RWPE2 (cell line): ENCODE results near the gene TMCC1.

Experiments
- ATAC-seq: fragments of 200-7000 bp; cut with Tn5 transposase; 3 replicates; pipeline ENCODE4 v1.9.1; 2021; ENCODE audit warnings: low read depth
- DNase-seq: peaks from one replicate; pipeline ENCODE4 v3.0.0-alpha.2; 2020; ENCODE audit warnings: low spot score
- H3K27ac ChIP-seq: fragments of 450-650 bp; 2 replicates; pipeline ENCODE4 v1.5.1; 2017; ENCODE audit warnings: mild to moderate bottlenecking; ENCODE audit not compliant: poor library complexity, severe bottlenecking
- H3K27me3 ChIP-seq: fragments of 250-450 bp; sonication (Bioruptor Pico); 2 replicates; pipeline ENCODE4 v1.5.1; 2021; ENCODE audit warnings: mild to moderate bottlenecking, moderate library complexity; ENCODE audit not compliant: insufficient read depth, poor library complexity, severe bottlenecking
- H3K36me3 ChIP-seq: fragments of 250-450 bp; sonication (Bioruptor Pico); 2 replicates; pipeline ENCODE4 v1.5.1; 2020; ENCODE audit warnings: low read depth, mild to moderate bottlenecking, moderate library complexity
- H3K4me1 ChIP-seq: fragments of 250-450 bp; sonication (Bioruptor Pico); 2 replicates; pipeline ENCODE4 v1.5.1; 2021; ENCODE audit warnings: mild to moderate bottlenecking, moderate library complexity; ENCODE audit not compliant: insufficient read depth, poor library complexity, severe bottlenecking
- H3K4me3 ChIP-seq: fragments of 250-450 bp; sonication (Bioruptor Pico); 2 replicates; pipeline ENCODE4 v1.5.1; 2021; ENCODE audit warnings: mild to moderate bottlenecking, moderate library complexity; ENCODE audit not compliant: severe bottlenecking
- H3K9me3 ChIP-seq: fragments of 250-450 bp; sonication (Bioruptor Pico); 2 replicates; pipeline ENCODE4 v1.5.1; 2021; ENCODE audit warnings: mild to moderate bottlenecking, moderate library complexity; ENCODE audit not compliant: severe bottlenecking
- TF ChIP-seq, protein P1 (sequence below): fragments of 450-650 bp; IDR thresholded peaks from one replicate; pipeline ENCODE4 v1.5.1; 2017; ENCODE audit warnings: mild to moderate bottlenecking, moderate library complexity; ENCODE audit not compliant: poor library complexity, severe bottlenecking

The TMCC1 gene

DNA sequence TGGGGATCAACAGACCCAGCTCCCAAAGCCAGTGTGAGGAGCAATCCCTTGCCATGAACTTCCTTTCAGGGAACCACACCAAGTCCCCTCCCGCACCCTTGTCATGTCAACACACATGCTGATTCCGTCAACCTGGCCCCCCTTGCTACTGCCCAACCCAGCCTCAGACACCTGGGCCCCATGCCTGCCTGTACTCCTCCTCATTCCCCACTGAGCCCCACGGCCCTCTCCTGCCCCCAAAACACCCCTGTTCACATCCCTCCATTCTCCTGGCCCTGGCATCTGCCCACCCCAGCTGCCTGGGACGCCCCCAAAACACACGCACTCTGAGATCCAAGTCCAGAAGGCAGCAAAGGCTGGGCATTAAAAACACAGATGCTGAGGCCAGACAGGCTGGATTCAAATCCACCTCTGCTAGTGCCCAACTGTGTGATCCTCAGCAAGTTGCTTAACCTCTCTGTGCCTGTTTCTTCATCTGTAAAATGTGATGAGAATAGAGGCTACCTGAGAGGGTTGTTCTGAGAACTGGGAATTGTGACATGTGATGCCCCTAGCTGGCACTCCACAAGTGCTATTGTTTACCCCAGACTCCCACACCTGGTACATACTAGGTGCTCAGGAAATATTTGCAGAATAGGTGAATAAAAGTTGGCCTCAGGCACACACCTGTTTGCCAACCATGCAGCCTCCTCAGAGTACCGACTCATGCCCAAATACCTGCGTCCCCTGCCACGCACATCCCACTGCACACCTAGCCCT lies 289.3 kb downstream of the TMCC1 start:
- Histone ChIP-seq H3K9me3 (no peaks in the 10 kb centered on the region), H3K27ac (no peak overlapping the region), H3K4me1 (no peaks in the 10 kb centered on the region), H3K4me3 (no peak overlapping the region), H3K36me3 (no peaks in the 10 kb centered on the region), H3K27me3 (peaks cover 16% of the 10 kb centered on the region)
- TF ChIP-seq, protein P1, sequence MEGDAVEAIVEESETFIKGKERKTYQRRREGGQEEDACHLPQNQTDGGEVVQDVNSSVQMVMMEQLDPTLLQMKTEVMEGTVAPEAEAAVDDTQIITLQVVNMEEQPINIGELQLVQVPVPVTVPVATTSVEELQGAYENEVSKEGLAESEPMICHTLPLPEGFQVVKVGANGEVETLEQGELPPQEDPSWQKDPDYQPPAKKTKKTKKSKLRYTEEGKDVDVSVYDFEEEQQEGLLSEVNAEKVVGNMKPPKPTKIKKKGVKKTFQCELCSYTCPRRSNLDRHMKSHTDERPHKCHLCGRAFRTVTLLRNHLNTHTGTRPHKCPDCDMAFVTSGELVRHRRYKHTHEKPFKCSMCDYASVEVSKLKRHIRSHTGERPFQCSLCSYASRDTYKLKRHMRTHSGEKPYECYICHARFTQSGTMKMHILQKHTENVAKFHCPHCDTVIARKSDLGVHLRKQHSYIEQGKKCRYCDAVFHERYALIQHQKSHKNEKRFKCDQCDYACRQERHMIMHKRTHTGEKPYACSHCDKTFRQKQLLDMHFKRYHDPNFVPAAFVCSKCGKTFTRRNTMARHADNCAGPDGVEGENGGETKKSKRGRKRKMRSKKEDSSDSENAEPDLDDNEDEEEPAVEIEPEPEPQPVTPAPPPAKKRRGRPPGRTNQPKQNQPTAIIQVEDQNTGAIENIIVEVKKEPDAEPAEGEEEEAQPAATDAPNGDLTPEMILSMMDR: no peak
- no peak for DNase-seq
- ATAC-seq: no peak

DNA sequence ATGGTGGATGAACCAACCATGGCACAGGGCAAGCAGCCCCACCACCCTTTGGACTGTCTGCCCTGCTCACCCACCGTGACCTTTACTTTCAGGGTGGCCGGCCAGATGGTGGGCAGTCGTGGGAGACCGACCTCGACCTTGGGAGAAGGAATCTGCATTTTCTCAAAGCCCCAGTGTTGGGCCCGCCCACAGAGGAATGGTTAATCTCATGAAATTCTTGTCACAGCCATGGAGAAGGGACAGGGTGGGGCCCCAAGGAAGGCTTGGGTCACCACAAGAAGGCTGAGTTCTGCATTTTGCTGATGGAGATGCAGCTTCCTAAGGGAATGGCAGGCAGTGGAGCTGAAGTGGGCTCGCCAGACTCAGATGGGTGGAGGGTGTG lies 290.0 kb downstream of the TMCC1 start:
- TF ChIP-seq, protein P1: no peak

DNA sequence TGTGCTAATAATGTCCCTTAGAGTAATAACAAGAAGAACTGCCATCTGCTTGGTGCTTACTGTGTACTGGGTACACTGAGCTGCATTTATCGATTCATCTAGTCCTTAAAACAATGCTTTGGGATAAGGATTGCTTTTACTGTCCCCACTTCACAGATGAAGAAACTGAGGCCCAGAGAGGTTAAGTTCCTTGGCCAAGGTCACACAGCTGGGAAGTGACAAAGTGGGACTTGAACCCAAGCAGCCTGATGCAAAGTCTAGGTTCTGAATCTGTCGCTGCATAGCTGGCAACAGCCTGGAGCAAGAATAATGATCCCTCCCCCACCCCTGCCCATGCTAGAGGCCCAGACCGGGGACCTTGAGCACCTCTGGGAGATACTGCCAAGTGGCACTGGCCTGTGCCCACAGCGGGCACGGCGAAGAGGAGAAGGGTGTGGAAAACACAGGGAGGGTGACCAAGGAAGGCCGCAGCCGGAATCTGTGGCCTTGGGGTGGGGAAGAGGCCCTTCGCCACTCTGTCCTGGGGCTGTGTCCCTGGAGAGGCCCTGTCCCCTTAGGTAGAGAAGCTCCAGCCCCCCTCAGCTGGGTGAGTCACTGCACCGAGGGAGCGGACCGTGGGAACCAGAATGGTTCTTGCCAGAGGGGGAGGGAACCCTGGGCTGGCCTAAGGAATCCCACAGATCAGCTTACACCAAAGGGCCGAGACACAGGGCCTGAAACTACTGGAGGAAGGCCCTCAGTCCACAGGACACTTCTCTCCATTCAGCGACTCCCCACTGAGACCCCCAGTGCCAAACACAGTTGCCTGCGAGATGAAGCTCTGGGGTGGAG lies 290.6 kb downstream of the TMCC1 start:
- Histone ChIP-seq H3K27me3 (peaks cover 16% of the 10 kb centered on the region), H3K9me3 (no peaks in the 10 kb centered on the region), H3K4me3 (no peak overlapping the region), H3K4me1 (no peaks in the 10 kb centered on the region), H3K36me3 (no peaks in the 10 kb centered on the region), H3K27ac (no peak overlapping the region)
- peak; percentile 26 for ATAC-seq
- DNase-seq: no peak
- TF ChIP-seq, protein P1: no peak

More for the DNA sequence above, 290.0 kb downstream of the TMCC1 start:
- Histone ChIP-seq H3K4me1 (no peaks in the 10 kb centered on the region), H3K9me3 (no peaks in the 10 kb centered on the region), H3K36me3 (no peaks in the 10 kb centered on the region), H3K4me3 (no peak overlapping the region), H3K27ac (no peak overlapping the region), H3K27me3 (peaks cover 16% of the 10 kb centered on the region)
- DNase-seq (no peak), ATAC-seq (no peak)

DNA sequence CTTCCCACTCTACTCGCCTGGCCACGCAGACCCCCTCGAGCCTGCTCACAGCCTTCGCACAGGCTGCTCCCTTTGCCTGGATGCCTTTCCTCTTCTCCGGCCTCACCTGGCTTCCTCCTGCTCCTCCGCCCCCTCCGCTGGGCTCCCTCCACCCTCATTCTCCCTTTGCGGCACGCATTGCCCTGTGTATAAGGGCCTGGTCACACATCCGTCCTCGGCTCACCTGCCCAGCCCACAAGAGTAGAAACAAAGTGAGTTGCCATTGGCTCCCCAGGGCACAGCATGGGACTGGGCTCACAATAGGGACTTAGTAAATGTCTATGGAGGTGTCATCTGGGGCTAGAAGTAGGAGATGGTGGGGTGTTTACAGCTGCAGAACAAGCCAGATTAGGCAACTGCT lies 291.2 kb downstream of the TMCC1 start:
- DNase-seq (no peak), ATAC-seq (no peak)
- no peaks in the 10 kb centered on the region for H3K36me3 ChIP-seq
- H3K4me3 ChIP-seq: no peak overlapping the region
- H3K27me3 ChIP-seq: peaks cover 16% of the 10 kb centered on the region
- no peak overlapping the region for H3K27ac ChIP-seq
- H3K4me1 ChIP-seq: no peaks in the 10 kb centered on the region
- no peaks in the 10 kb centered on the region for H3K9me3 ChIP-seq
- TF ChIP-seq, protein P1: no peak
